SK-N-SH (cell line): ENCODE data around the gene TULP3.

Experiments used
- GATA2 ChIP-seq: sonication (generic); formaldehyde crosslinking; IDR thresholded peaks from 2 replicates; pipeline ENCODE4 v1.5.0; 2020; ENCODE audit warnings: mild to moderate bottlenecking, missing genetic modification reagents
- JUND ChIP-seq: IDR thresholded peaks from 2 replicates; pipeline ENCODE4 v1.4.0; 2012
- RAD21 ChIP-seq: IDR thresholded peaks from 2 replicates; pipeline ENCODE4 v1.6.1; 2012; ENCODE audit warnings: mild to moderate bottlenecking, low read length
- YY1 ChIP-seq: IDR thresholded peaks from 2 replicates; pipeline ENCODE4 v1.4.0; 2012; ENCODE audit warnings: low read depth, mild to moderate bottlenecking
- TF ChIP-seq, protein P1 (sequence below): fragments of 200-600 bp; sonication (generic); IDR thresholded peaks from 2 replicates; pipeline ENCODE4 v1.6.1; 2017; ENCODE audit warnings: antibody characterized with exemption, mild to moderate bottlenecking, moderate library complexity

DNA sequence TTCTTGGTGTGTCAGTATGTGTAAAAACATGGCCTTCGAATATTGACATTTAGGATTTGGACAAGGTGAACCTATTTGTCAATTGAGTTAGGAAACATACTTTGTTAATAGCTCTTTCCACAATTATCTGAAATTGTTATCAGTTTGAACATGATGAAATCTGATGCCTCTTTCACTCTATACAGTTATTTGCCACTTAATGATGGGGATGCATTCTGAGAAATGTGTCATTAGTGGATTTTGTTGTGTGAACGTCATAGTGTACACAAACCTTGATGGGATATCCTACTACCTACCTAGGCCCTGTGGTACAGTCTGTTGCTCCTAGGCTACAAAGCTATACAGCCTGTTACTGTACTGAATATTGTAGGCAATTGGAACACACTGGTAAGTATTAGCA lies 4.8 kb downstream of the TULP3 start:
- TF ChIP-seq, protein P1, sequence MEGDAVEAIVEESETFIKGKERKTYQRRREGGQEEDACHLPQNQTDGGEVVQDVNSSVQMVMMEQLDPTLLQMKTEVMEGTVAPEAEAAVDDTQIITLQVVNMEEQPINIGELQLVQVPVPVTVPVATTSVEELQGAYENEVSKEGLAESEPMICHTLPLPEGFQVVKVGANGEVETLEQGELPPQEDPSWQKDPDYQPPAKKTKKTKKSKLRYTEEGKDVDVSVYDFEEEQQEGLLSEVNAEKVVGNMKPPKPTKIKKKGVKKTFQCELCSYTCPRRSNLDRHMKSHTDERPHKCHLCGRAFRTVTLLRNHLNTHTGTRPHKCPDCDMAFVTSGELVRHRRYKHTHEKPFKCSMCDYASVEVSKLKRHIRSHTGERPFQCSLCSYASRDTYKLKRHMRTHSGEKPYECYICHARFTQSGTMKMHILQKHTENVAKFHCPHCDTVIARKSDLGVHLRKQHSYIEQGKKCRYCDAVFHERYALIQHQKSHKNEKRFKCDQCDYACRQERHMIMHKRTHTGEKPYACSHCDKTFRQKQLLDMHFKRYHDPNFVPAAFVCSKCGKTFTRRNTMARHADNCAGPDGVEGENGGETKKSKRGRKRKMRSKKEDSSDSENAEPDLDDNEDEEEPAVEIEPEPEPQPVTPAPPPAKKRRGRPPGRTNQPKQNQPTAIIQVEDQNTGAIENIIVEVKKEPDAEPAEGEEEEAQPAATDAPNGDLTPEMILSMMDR: no peak
- TF ChIP-seq GATA2 (CRISPR knock-in tag) (no peak), YY1 (no peak), JUND (no peak), RAD21 (no peak)
